NCI-H2107 treated with DMSO at 0.1 percent for 48 hours (cell line): ENCODE data around the gene GATD1.
A peak's percentile ranks its signal among the peaks of the same experiment; 100 is the strongest.

Source experiments
- DNase-seq: peaks from one replicate; lab custom pipeline; 2025; ENCODE audit not compliant: unreplicated experiment; lab: John Stamatoyannopoulos, UW

The GATD1 gene

DNA sequence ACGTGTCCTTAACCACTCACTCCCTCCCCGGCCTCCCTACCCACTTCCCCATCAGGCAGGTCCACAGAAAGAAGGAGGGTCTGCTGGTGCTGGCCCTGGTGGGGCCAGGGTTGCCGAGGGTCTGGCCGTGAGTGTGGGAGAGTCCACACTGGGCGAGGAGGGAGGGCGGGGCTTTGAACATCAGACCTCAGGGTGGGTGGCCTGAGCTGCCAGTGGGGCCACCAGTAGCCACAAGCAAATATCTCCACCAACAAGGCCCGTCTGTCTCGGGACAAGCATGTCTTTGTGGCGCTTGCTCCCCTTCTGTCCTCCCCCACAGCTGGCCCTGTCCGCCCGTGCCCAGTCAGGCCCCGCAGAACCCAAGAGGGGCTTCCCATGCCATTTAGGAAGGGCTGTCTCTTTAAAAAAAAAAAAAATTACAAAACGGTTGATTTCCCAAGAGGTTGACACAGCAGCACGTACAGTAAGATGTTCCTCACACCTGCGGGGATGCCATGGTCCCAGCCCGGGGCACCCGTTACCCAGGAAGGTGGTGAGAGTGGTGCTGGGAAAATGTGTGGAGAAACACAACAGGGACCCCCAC is 47.7 kb downstream of the GATD1 start:
- DNase-seq, result no peak

GRCh38 chr11:728901-729491 is 48.3 kb downstream of the GATD1 start:
- DNase-seq, result no peak

GRCh38 chr11:727859-728748 is 49.2 kb downstream of the GATD1 start:
- no peak for DNase-seq

DNA sequence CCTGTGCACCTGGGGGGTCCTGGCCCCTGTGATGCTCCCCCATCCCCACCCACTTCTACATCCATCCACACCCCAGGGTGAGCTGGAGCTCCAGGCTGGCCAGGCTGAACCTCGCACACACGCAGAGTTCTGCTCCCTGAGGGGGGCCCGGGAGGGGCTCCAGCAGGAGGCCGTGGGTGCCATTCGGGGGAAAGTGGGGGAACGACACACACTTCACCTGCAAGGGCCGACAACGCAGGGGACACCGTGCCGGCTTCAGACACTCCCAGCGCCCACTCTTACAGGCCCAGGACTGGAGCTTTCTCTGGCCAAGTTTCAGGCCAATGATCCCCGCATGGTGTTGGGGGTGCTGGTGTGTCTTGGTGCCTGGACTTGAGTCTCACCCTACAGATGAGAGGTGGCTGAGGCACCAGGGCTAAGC is 50.0 kb downstream of the GATD1 start:
- no peak for DNase-seq

- no peak for DNase-seq
Measured at GRCh38 chr11:726278-727220, 50.7 kb downstream of the GATD1 start.

DNA sequence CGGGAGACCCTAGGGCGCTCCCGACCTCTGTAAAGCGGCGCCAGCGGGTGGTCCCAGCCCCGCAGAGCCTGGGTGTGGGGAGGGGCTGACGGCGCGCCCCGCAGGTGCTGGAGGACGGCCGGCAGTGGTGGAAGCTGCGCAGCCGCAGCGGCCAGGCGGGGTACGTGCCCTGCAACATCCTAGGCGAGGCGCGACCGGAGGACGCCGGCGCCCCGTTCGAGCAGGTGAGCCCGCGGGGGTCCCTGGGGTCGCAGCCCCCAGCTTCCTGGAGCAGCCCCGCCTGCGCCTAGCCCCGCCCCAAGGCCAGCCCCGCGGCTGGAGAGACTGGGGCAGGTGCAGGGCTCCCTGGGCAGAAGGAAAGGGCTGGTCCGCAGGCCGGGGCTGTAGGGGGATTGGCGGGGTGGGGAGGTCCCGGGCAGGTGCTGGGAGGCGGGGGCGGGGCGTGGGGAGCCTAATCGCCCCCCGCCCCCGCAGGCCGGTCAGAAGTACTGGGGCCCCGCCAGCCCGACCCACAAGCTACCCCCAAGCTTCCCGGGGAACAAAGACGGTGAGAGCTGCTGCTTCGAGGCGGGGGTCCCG is 51.6 kb downstream of the GATD1 start:
- no peak for DNase-seq

DNA sequence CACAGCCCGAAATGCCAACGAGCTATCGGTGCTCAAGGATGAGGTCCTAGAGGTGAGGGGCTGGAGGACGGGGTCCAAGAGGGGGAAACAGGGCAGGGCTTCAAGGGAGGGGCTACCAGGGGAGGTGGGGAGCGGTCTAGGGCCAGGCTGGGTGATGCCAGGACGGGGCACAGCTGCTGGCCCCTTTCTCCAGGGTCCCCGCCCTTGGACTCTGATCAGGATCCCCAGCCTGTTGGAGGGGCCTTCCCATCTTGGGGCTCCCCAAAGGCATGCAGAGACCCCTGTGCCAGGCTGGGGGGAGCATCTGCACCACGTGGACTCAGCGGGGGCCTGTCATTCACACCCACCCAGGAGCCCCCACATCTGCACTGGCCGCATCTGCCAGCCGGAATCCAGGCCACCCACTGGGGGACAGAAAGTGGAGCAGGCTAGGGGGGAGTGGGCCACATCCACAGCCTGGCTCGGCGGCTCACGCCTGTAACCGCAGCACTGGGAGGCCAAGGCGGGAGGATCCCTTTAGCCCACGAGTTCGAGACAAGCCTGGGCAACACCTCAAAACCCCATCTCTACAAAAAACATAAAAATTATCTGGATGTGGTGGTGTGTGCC is 52.4 kb downstream of the GATD1 start:
- DNase-seq, result no peak

GRCh38 chr11:724049-724777 is 53.1 kb downstream of the GATD1 start:
- no peak for DNase-seq

DNA sequence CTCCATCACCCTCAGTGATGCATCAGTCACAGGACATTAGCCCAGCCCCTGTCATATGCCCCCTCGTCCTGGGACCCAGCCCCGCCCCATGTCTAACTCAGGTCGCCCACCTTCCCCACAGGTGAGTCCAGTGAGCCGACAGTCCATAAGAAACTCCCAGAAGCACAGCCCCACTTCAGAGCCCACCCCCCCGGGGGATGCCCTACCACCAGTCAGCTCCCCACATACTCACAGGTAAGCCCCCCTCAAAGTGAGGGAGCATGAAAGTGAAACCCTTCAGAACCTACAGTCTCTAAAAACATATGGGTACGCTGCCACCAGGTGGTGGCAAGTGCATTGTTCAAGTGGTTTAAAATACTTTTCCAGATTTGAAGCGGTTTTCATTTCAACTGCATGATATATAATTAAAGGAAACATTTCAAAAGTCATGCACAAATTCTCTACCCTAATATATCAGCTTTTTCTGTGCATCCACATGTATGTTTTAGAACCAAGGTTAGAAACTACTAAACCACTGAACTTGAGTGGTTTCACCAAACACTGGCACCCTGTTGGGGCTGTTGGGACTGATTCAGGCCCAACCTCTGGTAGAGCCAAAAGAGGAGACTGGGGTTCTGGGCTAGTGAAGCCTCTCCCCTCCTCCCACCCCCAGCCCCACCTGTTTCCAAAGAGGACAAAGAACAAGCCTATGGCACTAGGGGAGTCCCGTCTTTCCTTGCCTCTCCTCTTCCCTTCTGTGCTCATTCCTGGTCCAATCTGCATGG is 54.0 kb downstream of the GATD1 start:
- peak; percentile 16 for DNase-seq

DNA sequence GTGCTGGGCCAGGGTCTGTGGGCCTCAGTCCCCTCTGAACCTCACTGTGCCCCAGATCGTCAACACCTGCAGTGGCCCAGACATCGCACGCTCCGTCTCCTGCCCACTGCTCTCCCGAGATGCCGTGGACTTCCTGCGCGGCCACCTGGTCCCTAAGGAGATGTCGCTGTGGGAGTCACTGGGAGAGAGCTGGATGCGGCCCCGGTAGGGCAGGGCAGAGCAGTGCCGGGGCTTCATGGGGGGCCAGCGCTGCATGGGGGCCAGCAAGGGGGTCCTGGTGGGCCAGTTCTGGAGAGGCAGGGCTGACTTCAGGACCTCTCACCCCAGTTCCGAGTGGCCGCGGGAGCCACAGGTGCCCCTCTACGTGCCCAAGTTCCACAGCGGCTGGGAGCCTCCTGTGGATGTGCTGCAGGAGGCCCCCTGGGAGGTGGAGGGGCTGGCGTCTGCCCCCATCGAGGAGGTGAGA is 54.9 kb downstream of the GATD1 start:
- no peak for DNase-seq

GRCh38 chr11:721741-722345 is 55.4 kb downstream of the GATD1 start:
- peak; percentile 15 for DNase-seq

DNA sequence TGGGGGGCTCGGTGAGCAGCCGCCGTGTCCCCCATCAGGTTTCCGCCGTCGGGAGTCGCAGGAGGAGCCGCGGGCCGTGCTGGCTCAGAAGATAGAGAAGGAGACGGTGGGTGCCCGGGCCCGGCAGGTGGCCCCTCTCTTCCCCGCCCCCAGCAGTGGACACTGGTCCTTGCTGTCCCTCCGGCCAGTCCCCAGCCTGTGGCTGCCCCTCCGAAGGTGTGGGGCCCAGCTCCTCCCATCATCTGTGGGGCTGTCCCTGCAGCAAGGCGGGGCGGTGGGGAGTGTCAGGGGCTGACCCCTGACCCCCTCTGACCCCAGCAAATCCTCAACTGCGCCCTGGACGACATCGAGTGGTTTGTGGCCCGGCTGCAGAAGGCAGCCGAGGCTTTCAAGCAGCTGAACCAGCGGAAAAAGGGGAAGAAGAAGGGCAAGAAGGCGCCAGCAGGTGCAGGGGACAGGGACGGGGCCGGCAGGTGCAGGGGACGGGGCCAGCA is 56.0 kb downstream of the GATD1 start:
- no peak for DNase-seq

- no peak for DNase-seq
Measured at GRCh38 chr11:720642-721246, 56.5 kb downstream of the GATD1 start.

GRCh38 chr11:720017-720641 is 57.2 kb downstream of the GATD1 start:
- DNase-seq, result no peak

- DNase-seq, result no peak
Measured at GRCh38 chr11:719214-720016, 57.9 kb downstream of the GATD1 start.
